22Rv1 (cell line): ENCODE results near the gene HECA.

Experiments
- CTCF ChIP-seq: fragments of 450-650 bp; IDR thresholded peaks from 2 replicates; pipeline ENCODE4 v1.5.1; 2017; ENCODE audit warnings: mild to moderate bottlenecking
- ZFX ChIP-seq: fragments of 450-650 bp; IDR thresholded peaks from 2 replicates; pipeline ENCODE4 v1.6.1; 2017; ENCODE audit warnings: antibody characterized with exemption, borderline replicate concordance

GRCh38 chr6:139152892-139153271 is 18.0 kb downstream of the HECA start:
- TF ChIP-seq CTCF, result no peak
- TF ChIP-seq ZFX, result no peak
